ENCODE data around the gene XYLT2. TPM values are rescaled to one million over a fixed set of nuclear protein-coding genes. Genes with fewer than 3 reads are reported as not detected.

Gene XYLT2
- total and polyA plus RNA-seq, 2 of the 13 experiments (the other 11 are each of a cell fraction or from before 2014, with no cell fraction given): 17.0 to 22.1 TPM

- TF ChIP-seq BCLAF1 (IDR thresholded peaks at IDR 0.05): no peak
- TF ChIP-seq ZNF724P (CRISPR knock-in tag; IDR thresholded peaks at IDR 0.05; ENCODE audit: borderline replicate concordance): peak; percentile 99
- peak; percentile 100 for TF ChIP-seq HDAC1 (CRISPR knock-in tag; IDR thresholded peaks at IDR 0.05)
- peak; percentile 99 for TF ChIP-seq KAT8 (CRISPR knock-in tag; IDR thresholded peaks at IDR 0.05)
- TF ChIP-seq POGZ (CRISPR knock-in tag; IDR thresholded peaks at IDR 0.05): peak; percentile 100
- TF ChIP-seq, protein P1, sequence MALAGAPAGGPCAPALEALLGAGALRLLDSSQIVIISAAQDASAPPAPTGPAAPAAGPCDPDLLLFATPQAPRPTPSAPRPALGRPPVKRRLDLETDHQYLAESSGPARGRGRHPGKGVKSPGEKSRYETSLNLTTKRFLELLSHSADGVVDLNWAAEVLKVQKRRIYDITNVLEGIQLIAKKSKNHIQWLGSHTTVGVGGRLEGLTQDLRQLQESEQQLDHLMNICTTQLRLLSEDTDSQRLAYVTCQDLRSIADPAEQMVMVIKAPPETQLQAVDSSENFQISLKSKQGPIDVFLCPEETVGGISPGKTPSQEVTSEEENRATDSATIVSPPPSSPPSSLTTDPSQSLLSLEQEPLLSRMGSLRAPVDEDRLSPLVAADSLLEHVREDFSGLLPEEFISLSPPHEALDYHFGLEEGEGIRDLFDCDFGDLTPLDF (CRISPR knock-in tag; IDR thresholded peaks at IDR 0.05): 0 out of 2 replicates have a peak, but pooled peaks have one; percentile 55
- TF ChIP-seq CENPBD1 (CRISPR knock-in tag; IDR thresholded peaks at IDR 0.05; ENCODE audit: borderline replicate concordance, low read depth): peak; percentile 90; the same call in 1 of the 2 replicates
- TF ChIP-seq, protein P2, sequence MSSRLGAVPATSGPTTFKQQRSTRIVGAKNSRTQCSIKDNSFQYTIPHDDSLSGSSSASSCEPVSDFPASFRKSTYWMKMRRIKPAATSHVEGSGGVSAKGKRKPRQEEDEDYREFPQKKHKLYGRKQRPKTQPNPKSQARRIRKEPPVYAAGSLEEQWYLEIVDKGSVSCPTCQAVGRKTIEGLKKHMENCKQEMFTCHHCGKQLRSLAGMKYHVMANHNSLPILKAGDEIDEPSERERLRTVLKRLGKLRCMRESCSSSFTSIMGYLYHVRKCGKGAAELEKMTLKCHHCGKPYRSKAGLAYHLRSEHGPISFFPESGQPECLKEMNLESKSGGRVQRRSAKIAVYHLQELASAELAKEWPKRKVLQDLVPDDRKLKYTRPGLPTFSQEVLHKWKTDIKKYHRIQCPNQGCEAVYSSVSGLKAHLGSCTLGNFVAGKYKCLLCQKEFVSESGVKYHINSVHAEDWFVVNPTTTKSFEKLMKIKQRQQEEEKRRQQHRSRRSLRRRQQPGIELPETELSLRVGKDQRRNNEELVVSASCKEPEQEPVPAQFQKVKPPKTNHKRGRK (CRISPR knock-in tag; IDR thresholded peaks at IDR 0.05): peak; percentile 55
- TF ChIP-seq UBTF (CRISPR knock-in tag; IDR thresholded peaks at IDR 0.05): peak; percentile 96
- TF ChIP-seq ZNF253 (CRISPR knock-in tag; IDR thresholded peaks at IDR 0.05; ENCODE audit: borderline replicate concordance): peak; percentile 86; the same call in 1 of the 2 replicates
- peak; percentile 41; the same call in 1 of the 2 replicates for TF ChIP-seq IRF1 (CRISPR knock-in tag; IDR thresholded peaks at IDR 0.05; ENCODE audit: low read depth)
- TF ChIP-seq CC2D1A (CRISPR knock-in tag; IDR thresholded peaks at IDR 0.05): no peak
- TF ChIP-seq, protein P3, sequence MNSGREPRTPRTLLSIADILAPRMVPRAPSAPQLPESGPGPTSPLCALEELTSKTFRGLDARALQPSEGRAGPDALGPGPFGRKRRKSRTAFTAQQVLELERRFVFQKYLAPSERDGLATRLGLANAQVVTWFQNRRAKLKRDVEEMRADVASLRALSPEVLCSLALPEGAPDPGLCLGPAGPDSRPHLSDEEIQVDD (CRISPR knock-in tag; IDR thresholded peaks at IDR 0.05; ENCODE audit: borderline replicate concordance): peak; percentile 93
- peak; percentile 74; the same call in 1 of the 2 replicates for TF ChIP-seq ZNF737 (CRISPR knock-in tag; IDR thresholded peaks at IDR 0.05; ENCODE audit: borderline replicate concordance)
- TF ChIP-seq GZF1 (CRISPR knock-in tag; IDR thresholded peaks at IDR 0.05): peak; percentile 94
These were observed 51.4 kb downstream of the XYLT2 start, which contains the start of gene LRRC59 (continued) for GRCh38 chr17:50397111-50397918.

Data from HepG2 (cell line).